Keratinocyte (primary cell): ENCODE measurements around the gene CHID1.

Experiments
- CTCF ChIP-seq, 3 experiments: IDR thresholded peaks in 1 of 3; conservative IDR thresholded peaks in 1 of 3; optimal IDR thresholded peaks in 1 of 3; 2 replicates in 2 of 3; 3 replicates in 1 of 3; pipeline versions ENCODE3 to v1.5.1; 2011; ENCODE audit warnings: low read length in 3 of 3, mild to moderate bottlenecking in 3 of 3, moderate library complexity in 2 of 3, control low read depth in 1 of 3, inconsistent platforms in 1 of 3; ENCODE audit not compliant: insufficient read depth in 2 of 3; ENCODE audit errors: extremely low read depth in 1 of 3
- EZH2 ChIP-seq: IDR thresholded peaks from one replicate; pipeline ENCODE4 v1.6.1; 2012; ENCODE audit warnings: inconsistent platforms, mild to moderate bottlenecking, low read length, moderate library complexity

- no peak for TF ChIP-seq CTCF (optimal IDR thresholded peaks at IDR 0.05 in 1 of 3, IDR thresholded peaks at IDR 0.05 in 1 of 3, conservative IDR thresholded peaks at IDR 0.05 in 1 of 3; ENCODE audit: extremely low read depth in 1 of 3, insufficient read depth in 2 of 3, low read length in 3 of 3)
- no peak for TF ChIP-seq EZH2
These were observed 62.7 kb downstream of the CHID1 start for GRCh38 chr11:847876-848275.
